Activated T-cell treated with anti-CD3 and anti-CD28 coated beads, Interleukin-2, amount 50 U/mL, for 1 hour (primary cell): ENCODE data around the gene NSMF.

ENCODE experiments used
- DNase-seq: peaks from one replicate; pipeline ENCODE4 v3.0.0-alpha.2; 2020

The NSMF gene

DNA sequence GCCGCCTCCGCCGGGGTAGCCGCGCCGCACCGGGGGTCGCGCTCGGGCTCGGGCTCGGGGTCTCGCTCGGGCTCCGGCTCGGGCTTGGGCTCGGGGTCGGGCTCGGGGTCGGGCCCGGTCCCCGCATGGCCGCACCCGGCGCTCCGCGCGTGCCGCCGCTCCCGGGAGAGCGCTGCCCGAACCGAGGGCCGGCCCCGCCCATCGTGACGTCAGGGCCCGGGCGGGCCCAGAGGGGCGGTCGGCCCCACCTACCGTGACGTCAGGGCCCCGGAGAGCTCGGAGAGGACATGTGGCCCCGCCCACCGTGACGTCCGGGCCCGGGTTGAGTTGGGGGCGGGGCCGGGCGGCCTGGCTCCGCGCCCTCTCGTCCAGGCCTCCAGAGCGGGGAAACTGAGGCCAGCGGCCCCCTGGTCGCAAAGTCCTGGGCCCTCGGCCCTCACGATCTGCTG, at the start of gene NSMF:
NSMF (minus strand) TSS at position 183 of the 449 bp plus-strand sequence. CDS start 232 bp downstream, outside the sequence.
- peak; percentile 98 for DNase-seq

- DNase-seq, result no peak
Observed at GRCh38 chr9:137506702-137507171, 47.6 kb upstream of the NSMF start.

GRCh38 chr9:137506274-137506673, 47.1 kb upstream of the NSMF start:
- DNase-seq, result no peak

GRCh38 chr9:137505421-137506140, 46.4 kb upstream of the NSMF start:
- DNase-seq, result no peak

DNA sequence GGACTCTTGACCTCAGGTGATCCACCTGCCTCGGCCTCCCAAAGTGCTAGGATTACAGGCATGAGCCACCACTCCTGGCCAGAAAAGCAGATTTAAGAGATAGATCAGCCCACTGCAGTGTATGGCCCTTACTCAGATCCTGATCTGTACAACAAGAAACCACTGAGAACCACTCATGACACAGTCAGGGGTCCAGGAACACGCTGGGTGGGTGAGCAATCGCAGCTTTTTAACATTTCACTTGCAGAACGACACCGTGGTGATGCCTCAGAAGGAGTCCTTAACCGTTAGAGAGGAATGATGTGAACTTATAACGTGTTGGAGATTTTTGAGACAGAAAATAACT, 45.3 kb upstream of the NSMF start:
- DNase-seq, result no peak

DNA sequence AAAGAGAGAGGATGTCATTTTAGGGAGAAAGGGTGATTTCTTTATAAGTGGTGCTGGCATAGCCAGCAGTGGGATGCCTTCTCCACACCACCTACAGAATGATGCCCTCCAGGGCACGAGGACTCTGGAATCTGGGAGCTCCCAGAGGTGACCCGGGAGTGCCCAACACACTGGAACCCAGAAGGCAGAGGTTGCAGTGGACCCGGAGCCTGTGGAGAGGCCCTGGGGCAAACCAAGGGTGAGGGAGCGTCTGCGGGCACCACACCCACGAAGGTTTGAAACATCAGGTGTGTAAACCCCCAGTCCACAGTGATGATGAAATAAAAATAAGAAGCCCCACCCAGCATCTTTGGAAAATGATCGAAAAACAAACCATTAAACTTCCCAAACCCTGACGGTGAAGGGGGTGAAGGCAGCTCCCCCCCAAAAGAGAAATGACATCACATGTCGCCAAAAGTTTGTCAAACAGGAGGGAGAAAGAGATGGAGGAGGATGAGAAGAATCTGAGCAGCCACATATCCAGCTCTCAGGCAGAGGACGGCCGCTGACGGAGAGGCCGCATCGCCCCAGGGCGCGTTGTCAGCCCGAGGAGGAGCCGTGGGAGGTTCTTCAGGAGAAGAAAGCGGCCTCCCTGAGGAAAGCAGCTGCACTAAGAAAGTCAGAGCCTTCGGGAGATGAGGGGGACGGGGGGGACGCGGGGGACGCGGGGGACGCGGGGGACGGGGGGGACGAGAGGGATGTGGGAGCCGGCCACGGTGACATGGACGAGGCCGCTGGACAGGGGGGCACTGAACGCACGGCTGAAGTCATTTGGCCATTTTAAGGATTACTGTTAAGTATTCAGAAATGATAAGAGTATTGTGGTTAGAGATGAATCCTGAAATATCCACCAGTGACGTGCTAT, 43.1 kb upstream of the NSMF start:
- DNase-seq, result no peak

GRCh38 chr9:137501457-137501856, 42.3 kb upstream of the NSMF start:
- DNase-seq, result no peak

DNA sequence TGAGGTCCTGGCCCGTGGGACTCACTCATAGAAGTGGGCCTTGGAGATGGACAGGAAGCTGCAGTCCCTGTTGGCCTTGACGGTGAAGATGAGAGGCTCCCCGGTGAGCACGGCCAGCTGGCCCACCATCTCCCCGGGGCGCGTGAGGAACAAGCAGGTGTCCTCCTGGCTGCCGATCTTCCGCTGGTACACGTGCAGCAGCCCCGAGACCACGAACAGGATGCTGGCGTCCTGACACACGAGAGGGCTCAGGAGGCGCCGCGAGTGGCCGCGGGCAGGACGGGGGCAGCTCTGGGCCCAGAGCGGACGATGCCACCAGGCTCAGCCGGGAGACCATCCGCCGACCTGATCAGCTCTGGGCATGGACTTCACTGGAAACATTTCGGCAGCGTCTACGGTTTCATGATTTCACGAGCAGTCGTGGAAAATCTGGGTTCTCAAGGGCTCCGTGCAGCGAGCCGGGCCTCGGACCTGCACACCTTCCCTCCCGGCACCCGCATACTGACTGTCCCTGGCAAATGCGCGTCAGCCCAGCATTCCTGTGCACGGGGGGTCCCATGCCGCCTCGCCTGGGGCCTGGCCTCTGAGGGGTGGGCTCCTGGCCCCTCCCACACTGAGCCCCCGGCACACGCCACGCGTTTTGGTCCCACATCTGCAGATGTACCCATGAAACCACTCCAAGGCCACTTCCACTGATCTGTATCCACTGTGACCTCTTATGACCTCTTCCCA, 41.7 kb upstream of the NSMF start:
- DNase-seq, result no peak

DNA sequence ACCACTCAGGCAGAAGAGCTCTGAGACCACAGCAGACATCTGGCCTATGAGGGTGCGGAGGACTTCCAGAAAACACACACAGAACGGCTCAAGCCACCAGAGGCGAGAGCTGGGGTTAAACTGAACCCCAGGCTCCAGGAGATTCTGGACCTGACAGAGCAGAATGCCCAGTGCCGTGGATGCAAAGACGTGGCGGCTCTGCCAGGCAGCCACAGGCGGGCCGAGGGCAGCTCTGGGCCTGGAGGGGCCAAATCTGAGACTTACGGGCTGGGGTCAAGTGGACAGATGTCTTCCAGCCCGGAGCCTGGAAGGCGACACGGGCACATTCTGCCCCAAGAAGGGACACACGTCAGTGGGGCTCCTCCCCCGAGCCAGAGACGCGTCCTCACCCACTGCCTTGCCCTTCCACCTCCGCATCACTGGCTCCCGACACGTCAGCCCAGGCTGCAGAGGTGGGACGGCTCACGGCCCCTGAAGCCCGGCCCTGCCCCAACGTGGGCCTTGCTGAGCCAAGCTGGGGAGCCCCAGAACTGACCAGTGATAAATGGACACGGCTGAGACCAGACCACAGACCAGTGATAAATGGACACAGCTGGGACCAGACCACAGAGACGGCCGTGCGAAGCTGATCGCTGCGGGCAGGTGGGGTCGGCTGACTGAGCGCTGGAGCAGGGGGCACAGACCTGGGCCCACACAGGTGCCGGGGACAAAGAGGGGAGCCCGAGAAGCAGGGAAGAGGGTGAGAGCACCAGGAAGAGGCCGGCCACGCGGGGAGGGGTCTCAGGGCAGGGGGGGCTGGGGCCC, 40.9 kb upstream of the NSMF start:
- no peak for DNase-seq

DNA sequence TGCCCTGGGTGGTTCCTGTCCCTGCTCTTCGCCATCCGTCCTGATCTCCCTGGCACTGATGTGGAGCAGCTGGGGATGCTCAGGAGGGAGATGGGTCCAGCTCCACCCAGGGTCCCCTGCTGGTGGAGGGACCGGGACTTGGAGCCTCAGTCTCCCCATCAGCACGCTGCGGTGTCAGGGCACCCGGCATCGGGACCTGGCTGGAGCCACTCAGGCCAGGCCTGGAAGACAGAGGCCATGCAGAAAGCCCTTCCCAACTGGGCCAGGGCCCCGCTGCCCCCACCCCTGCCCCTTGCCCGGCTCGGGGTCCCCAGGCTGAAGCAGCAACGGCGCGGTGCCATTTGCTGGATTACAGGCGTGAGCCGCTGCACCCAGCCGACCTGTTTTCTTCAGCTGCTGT, 40.3 kb upstream of the NSMF start:
- no peak for DNase-seq

- no peak for DNase-seq
Observed at GRCh38 chr9:137498720-137499150, 39.6 kb upstream of the NSMF start.

DNA sequence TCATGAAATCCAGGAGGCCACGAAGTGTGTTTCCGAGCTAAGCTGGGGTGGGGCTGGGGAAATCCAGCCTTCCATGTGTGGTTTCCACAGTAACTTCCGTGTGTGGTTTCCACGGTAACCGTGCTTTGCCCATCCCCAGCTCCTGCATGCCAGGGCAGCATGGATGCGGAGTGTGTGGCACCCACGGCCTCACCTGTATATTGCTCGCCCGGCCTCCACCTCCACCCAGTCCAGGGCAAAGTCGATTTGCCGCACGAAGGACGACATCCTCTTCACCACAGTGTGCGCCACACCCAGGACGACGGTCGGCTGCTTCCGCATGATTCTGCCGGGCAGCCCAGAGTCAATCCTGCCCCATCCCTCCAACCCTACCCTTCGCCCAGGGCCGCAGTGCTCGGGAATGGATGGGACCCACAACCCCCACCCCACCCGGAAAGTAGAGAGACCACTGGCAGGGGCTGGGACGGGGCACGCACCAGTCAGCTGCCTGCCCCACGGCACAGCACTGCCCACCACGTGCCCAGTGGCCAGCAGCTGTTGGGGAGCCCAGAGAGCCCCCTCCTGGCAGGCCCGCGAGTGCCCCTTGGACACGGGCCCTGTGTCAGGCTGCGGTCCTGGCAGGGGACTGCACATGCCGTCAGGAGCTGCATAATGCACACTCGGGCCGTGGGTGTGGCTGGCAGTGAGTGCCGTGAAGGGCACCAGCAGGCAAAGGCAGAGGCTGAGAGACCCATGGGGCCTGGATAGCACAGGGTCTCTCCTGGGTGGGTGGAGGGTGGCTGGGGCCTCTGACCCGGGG, 39.0 kb upstream of the NSMF start:
- DNase-seq, result no peak

- no peak for DNase-seq
Observed at GRCh38 chr9:137496601-137497375, 37.7 kb upstream of the NSMF start.

- no peak for DNase-seq
Observed at GRCh38 chr9:137494550-137495351, 35.6 kb upstream of the NSMF start.

DNA sequence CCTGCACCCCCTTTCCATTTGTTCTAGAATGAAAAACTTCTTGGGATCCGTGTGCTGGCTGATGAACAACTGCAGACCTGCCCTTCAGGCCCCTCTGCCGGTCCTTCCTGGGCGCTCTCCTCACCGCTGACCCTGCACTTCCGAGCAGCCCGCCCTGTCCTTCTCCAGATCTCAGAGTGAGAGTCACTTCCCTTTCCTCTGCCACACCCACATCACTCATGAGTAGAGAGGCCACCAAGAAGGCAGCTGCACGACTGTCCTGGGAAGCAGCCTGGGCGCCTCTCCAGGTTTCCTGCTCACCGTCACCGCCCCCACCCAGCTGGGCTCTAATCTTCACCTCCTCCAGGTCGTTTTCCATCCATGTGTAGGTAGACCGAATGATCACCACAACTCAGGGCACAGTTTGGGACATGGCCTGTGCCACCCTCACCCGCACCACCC, 35.0 kb upstream of the NSMF start:
- DNase-seq, result no peak

- DNase-seq, result no peak
Observed at GRCh38 chr9:137493364-137494103, 34.4 kb upstream of the NSMF start.

DNA sequence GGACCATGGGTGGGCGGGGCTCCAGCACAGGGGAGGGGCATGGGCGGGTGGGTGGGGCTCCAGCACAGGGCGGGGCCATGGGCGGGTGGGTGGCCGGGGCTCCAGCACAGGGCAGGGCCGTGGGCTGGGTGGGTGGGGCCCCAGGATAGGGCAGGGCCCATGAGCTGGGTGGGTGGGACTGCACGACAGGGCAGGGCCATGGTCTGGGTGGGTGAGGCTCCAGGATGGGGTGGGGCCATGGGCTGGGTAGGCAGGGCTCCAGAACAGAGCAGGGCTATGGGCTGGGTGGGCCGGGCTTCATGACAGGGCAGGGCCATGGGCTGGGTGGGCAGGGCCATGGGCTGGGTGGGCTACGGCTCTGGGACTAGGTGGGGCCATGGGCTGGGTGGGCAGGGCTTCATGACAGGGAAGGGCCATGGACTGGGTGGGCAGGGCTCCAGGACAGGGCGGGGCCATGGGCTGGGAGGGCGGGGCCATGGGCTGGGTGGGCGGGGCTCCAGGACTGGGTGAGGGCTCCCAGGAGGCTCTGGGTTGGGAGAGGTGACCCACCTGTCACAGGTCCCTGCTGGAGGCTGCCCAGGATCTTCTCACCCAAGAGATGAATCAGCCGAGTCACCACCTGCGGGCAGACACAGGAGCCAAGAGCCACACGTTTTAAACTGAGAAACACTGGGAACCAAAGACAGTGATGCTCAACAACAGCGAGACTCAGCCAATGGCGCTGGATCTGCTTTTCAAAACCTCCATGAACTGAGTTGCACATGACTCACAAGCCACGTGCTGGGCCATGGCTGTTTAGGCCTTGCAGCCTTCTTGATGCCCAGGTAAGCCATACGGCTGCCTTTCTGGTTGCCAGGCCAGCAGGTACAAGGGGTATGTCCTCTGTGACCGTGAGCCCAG, 33.6 kb upstream of the NSMF start:
- peak; percentile 28 for DNase-seq
